NCI-H82 treated with DMSO at 0.1 percent for 48 hours (cell line): ENCODE measurements around the gene KLF15.

Experiments used
- DNase-seq: peaks from one replicate; lab custom pipeline; 2025; ENCODE audit not compliant: unreplicated experiment; lab: John Stamatoyannopoulos, UW

KLF15 gene

GRCh38 chr3:126364130-126364695 lies 7.0 kb upstream of the KLF15 start:
- no peak for DNase-seq

GRCh38 chr3:126361211-126361610 lies 4.0 kb upstream of the KLF15 start:
- no peak for DNase-seq

- DNase-seq, result no peak
Observed at GRCh38 chr3:126360714-126361060, 3.5 kb upstream of the KLF15 start.

GRCh38 chr3:126360046-126360713 lies 3.0 kb upstream of the KLF15 start:
- no peak for DNase-seq

GRCh38 chr3:126358816-126359181 lies 1.6 kb upstream of the KLF15 start:
- peak; percentile 1 for DNase-seq

GRCh38 chr3:126358038-126358815 lies 1.0 kb upstream of the KLF15 start:
- DNase-seq, result peak; percentile 18

- DNase-seq, result no peak
Observed at GRCh38 chr3:126356373-126357264, 589 bp downstream of the KLF15 start.

GRCh38 chr3:126355777-126356372 lies 1.3 kb downstream of the KLF15 start:
- DNase-seq, result peak; percentile 80

GRCh38 chr3:126355251-126355650 lies 2.0 kb downstream of the KLF15 start:
- no peak for DNase-seq

- no peak for DNase-seq
Observed at GRCh38 chr3:126354776-126355175, 2.4 kb downstream of the KLF15 start.

GRCh38 chr3:126353694-126354321 lies 3.4 kb downstream of the KLF15 start:
- no peak for DNase-seq

- no peak for DNase-seq
Observed at GRCh38 chr3:126352476-126353454, 4.4 kb downstream of the KLF15 start.

GRCh38 chr3:126351771-126352475 lies 5.3 kb downstream of the KLF15 start:
- DNase-seq, result no peak

GRCh38 chr3:126351086-126351770 lies 6.0 kb downstream of the KLF15 start:
- DNase-seq, result no peak

- no peak for DNase-seq
Observed at GRCh38 chr3:126350502-126351085, 6.6 kb downstream of the KLF15 start.

GRCh38 chr3:126349611-126350501 lies 7.4 kb downstream of the KLF15 start:
- DNase-seq, result no peak

GRCh38 chr3:126349071-126349470 lies 8.1 kb downstream of the KLF15 start:
- no peak for DNase-seq
